AG04450 (cell line): Measurements from ENCODE around the gene ZBTB25. TPM values are rescaled to one million over a fixed set of nuclear protein-coding genes. Genes with fewer than 3 reads are reported as not detected.
A peak's percentile ranks its signal among the peaks of the same experiment; 100 is the strongest.

Experiments used
- CTCF ChIA-PET: fragments of 300-600, 350-600 bp; formaldehyde crosslinking; extraction: SDS; loops from one replicate; lab custom pipeline; 2022; ENCODE audit warnings: antibody characterized with exemption, inconsistent platforms; lab: Charles Lee
- POLR2A ChIA-PET: fragments of 350-600 bp; formaldehyde crosslinking; extraction: SDS; loops from one replicate; lab custom pipeline; 2021; ENCODE audit warnings: antibody characterized with exemption, inconsistent platforms; lab: Yijun Ruan, JAX
- DNase-seq: peaks from one replicate; pipeline ENCODE4 v3.0.0-alpha.2; 2011; ENCODE audit warnings: low read depth, low spot score
- H3K27ac ChIP-seq: one replicate; pipeline ENCODE4 v1.5.1; 2012; ENCODE audit warnings: low read depth, low read length, control low read depth
- H3K27me3 ChIP-seq: one replicate; pipeline ENCODE4 v1.6.0; 2012; ENCODE audit warnings: low read length; ENCODE audit not compliant: control insufficient read depth, insufficient read depth
- H3K4me3 ChIP-seq: 2 replicates; pipeline ENCODE4 v1.5.1; 2011; ENCODE audit warnings: mild to moderate bottlenecking, low read depth, low read length, control low read depth
- H3K9me3 ChIP-seq: 2 replicates; pipeline ENCODE4 v1.5.1; 2012; ENCODE audit warnings: low read length; ENCODE audit not compliant: control insufficient read depth, insufficient read depth
- CTCF ChIP-seq: IDR thresholded peaks from 2 replicates; pipeline ENCODE4 v1.5.1; 2011; ENCODE audit warnings: low read depth, low read length, control low read depth, inconsistent platforms
- polyA plus RNA-seq: library from polyadenylated mRNA; depleted of rRNA; stranded (reverse); fragments of >200 nt; gene quantifications from 2 replicates; pipeline ENCODE4 v1.2.3, GENCODE V29; 2011

The ZBTB25 gene
- polyA plus RNA-seq, 1 experiment = 7.3 TPM

- Histone ChIP-seq H3K27ac (no peak overlapping the region), H3K4me3 (no peak overlapping the region), H3K27me3 (peaks cover 10% of the 10 kb centered on the region), H3K9me3 (peaks cover 14% of the 10 kb centered on the region)
- TF ChIP-seq CTCF = no peak
- no peak for DNase-seq
- POLR2A ChIA-PET = no interaction called here
- CTCF ChIA-PET = interaction anchor here (0.6 to 6.1 kb wide), 3 partner anchors 92 to 255 kb away, joined by 3 to 73 read pairs (median 5); partner anchors contain the start of gene PLEKHG3
These were observed 41.1 kb upstream of the ZBTB25 start for GRCh38 chr14:64544607-64545312.

- Histone ChIP-seq H3K27me3 (peaks cover 10% of the 10 kb centered on the region), H3K9me3 (peaks cover 14% of the 10 kb centered on the region), H3K27ac (no peak overlapping the region), H3K4me3 (peak overlapping the region; percentile 62)
- ChIA-PET CTCF (interaction anchor here (1.0 to 6.1 kb wide), 3 partner anchors 14 to 349 kb away, joined by 4 to 73 read pairs (median 8); no protein-coding TSS in a partner anchor), POLR2A (interaction anchor here (0.5 to 1.9 kb wide), 3 partner anchors 13 to 121 kb away, joined by 6 to 7 read pairs (median 6); no protein-coding TSS in a partner anchor)
- DNase-seq = no peak
- TF ChIP-seq CTCF = no peak
These were observed 39.2 kb upstream of the ZBTB25 start for GRCh38 chr14:64542836-64543201.

- peaks cover 10% of the 10 kb centered on the region for H3K27me3 ChIP-seq
- no peak overlapping the region for H3K27ac ChIP-seq
- POLR2A ChIA-PET = interaction anchor here (1.0 to 3.2 kb wide), 5 partner anchors 13 to 220 kb away, joined by 3 to 35 read pairs (median 6); no protein-coding TSS in a partner anchor
- CTCF ChIA-PET = interaction anchor here (1.8 to 6.1 kb wide), 2 partner anchors 95 to 350 kb away, joined by 8 to 73 read pairs; no protein-coding TSS in a partner anchor
- H3K9me3 ChIP-seq = peaks cover 14% of the 10 kb centered on the region
- no peak for TF ChIP-seq CTCF
- DNase-seq = no peak
- peak overlapping the region; percentile 62 for H3K4me3 ChIP-seq
These were observed 38.6 kb upstream of the ZBTB25 start for GRCh38 chr14:64541972-64542835.

- Histone ChIP-seq H3K4me3 (peak overlapping the region; percentile 62), H3K27ac (no peak overlapping the region), H3K9me3 (peaks cover 14% of the 10 kb centered on the region), H3K27me3 (peaks cover 10% of the 10 kb centered on the region)
- TF ChIP-seq CTCF = no peak
- CTCF ChIA-PET = interaction anchor here (1.2 to 6.1 kb wide), 2 partner anchors 96 to 197 kb away, joined by 3 to 73 read pairs; no protein-coding TSS in a partner anchor
- POLR2A ChIA-PET = interaction anchor here (1.0 to 3.2 kb wide), 6 partner anchors 14 to 221 kb away, joined by 3 to 35 read pairs (median 6); no protein-coding TSS in a partner anchor
- DNase-seq = no peak
These were observed 37.8 kb upstream of the ZBTB25 start for GRCh38 chr14:64541261-64541971.
